Common myeloid progenitor, CD34-positive (primary cell): Measurements from ENCODE around the gene EHBP1.

ENCODE experiments used
- CTCF ChIA-PET: fragments of 350-600 bp; sonication (Branson Sonifier 250); formaldehyde crosslinking; loops from one replicate; lab custom pipeline; 2021; ENCODE audit warnings: antibody characterized with exemption; lab: Charles Lee
- POLR2A ChIA-PET: fragments of 350-600 bp; sonication (Branson Sonifier 250); formaldehyde crosslinking; loops from one replicate; lab custom pipeline; 2021; ENCODE audit warnings: antibody characterized with exemption; lab: Charles Lee
- DNase-seq, 3 donors: peaks; one replicate each; pipeline versions ENCODE4 v3.0.0 to v3.0.0-alpha.2; 2013
- H3K27ac ChIP-seq, 2 experiments: 1 replicate in 1 of 2; 2 replicates in 1 of 2; pipeline ENCODE4 v1.7.0; 2013; ENCODE audit warnings: inconsistent platforms in 2 of 2, low read length in 2 of 2, mild to moderate bottlenecking in 2 of 2, low read depth in 1 of 2, moderate library complexity in 1 of 2; ENCODE audit not compliant: severe bottlenecking in 2 of 2, insufficient read depth in 1 of 2, poor library complexity in 1 of 2
- H3K27me3 ChIP-seq, 5 experiments: replicated peaks in 2 of 5; 1 replicate in 3 of 5; 2 replicates in 2 of 5; pipeline versions ENCODE4 v1.6.1 to v1.7.0; 2013; ENCODE audit warnings: low read length in 4 of 5, mild to moderate bottlenecking in 2 of 5, moderate library complexity in 2 of 5, inconsistent platforms in 1 of 5; ENCODE audit not compliant: insufficient read depth in 5 of 5, control insufficient read depth in 4 of 5
- H3K36me3 ChIP-seq, 4 experiments: 1 replicate in 2 of 4; 2 replicates in 2 of 4; pipeline versions ENCODE4 v1.6.1 to v1.7.0; 2013; ENCODE audit warnings: low read length in 3 of 4, control low read depth in 1 of 4, mild to moderate bottlenecking in 1 of 4; ENCODE audit not compliant: control insufficient read depth in 4 of 4, insufficient read depth in 4 of 4
- H3K4me1 ChIP-seq, 4 experiments: 1 replicate in 3 of 4; 2 replicates in 1 of 4; pipeline versions ENCODE4 v1.6.1 to v1.7.1; 2013; ENCODE audit warnings: low read length in 3 of 4, mild to moderate bottlenecking in 3 of 4, control low read depth in 1 of 4, inconsistent platforms in 1 of 4, moderate library complexity in 1 of 4; ENCODE audit not compliant: control insufficient read depth in 4 of 4, insufficient read depth in 4 of 4; ENCODE audit errors: control extremely low read depth in 1 of 4
- H3K4me3 ChIP-seq, 7 experiments: 1 replicate in 4 of 7; 2 replicates in 3 of 7; pipeline versions ENCODE4 v1.5.1 to v1.7.0; 2013; ENCODE audit warnings: mild to moderate bottlenecking in 7 of 7, low read length in 6 of 7, moderate library complexity in 6 of 7, inconsistent platforms in 2 of 7, low read depth in 2 of 7, control low read depth in 1 of 7; ENCODE audit not compliant: insufficient read depth in 4 of 7, control insufficient read depth in 1 of 7; ENCODE audit errors: extremely low read depth in 1 of 7
- H3K9me3 ChIP-seq, 5 experiments: 1 replicate in 4 of 5; 2 replicates in 1 of 5; pipeline versions ENCODE4 v1.6.1 to v1.7.1; 2013; ENCODE audit warnings: low read length in 4 of 5, mild to moderate bottlenecking in 2 of 5, inconsistent platforms in 1 of 5, low read depth in 1 of 5, moderate library complexity in 1 of 5; ENCODE audit not compliant: control insufficient read depth in 4 of 5, insufficient read depth in 2 of 5; ENCODE audit errors: control extremely low read depth in 1 of 5
- WGBS: methylation state at CpG from one replicate; pipeline ENCODE4 v1.1.5; 2013; ENCODE audit not compliant: insufficient coverage; 5-methylcytosine and 5-hydroxymethylcytosine counted together

The EHBP1 gene

DNA sequence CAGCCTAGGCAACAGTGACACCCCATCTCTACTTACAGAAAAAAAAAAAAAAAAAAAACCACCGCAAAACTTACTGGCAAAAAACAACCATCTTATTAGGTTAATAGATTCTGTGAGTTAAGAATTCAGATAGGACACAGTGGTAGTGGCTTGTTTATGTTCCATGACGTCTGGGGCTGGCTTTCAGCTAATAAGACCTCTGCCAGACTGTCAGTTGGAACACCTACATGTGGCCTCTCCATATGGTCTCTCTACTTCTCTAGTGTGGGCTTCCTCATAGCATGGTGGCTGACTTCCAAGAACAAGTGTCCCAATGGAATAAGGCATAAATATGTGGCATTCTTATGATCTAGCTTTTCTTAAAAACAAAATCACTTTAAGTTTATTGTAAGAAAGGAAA, 251.1 kb downstream of the EHBP1 start:
- ChIA-PET CTCF (no interaction called here), POLR2A (no interaction called here)
- no peak overlapping the region for H3K4me3 ChIP-seq
- H3K27me3 ChIP-seq: no peaks in the 10 kb centered on the region
- peaks cover 7 to 15% (median 11%) of the 10 kb centered on the region in 4 experiments for H3K36me3 ChIP-seq
- no peaks in the 10 kb centered on the region for H3K9me3 ChIP-seq
- WGBS: no CpG with 5 or more reads among the region's 2 CpGs
- DNase-seq: no peak
- no peak overlapping the region for H3K27ac ChIP-seq
- no peaks in the 10 kb centered on the region for H3K4me1 ChIP-seq

DNA sequence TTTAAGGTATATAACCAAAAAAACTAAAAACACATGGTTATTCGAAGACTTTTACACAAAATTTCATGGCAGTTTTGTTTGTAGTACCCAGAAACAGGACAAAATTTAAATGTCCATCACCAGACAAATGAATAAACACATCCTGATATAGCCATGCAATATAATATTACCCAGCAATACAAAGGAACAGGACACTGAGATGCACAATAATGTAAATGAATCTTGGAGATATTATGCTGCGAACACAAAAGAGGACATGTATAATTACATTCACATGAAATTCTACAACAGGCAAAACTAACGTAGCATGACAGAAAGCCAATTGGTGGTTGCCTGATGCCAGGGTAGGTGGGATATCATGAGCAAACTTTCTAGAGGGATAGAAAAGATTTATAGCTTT, 252.7 kb downstream of the EHBP1 start:
- ChIA-PET CTCF (no interaction called here), POLR2A (no interaction called here)
- peaks cover 7 to 15% (median 11%) of the 10 kb centered on the region in 4 experiments for H3K36me3 ChIP-seq

DNA sequence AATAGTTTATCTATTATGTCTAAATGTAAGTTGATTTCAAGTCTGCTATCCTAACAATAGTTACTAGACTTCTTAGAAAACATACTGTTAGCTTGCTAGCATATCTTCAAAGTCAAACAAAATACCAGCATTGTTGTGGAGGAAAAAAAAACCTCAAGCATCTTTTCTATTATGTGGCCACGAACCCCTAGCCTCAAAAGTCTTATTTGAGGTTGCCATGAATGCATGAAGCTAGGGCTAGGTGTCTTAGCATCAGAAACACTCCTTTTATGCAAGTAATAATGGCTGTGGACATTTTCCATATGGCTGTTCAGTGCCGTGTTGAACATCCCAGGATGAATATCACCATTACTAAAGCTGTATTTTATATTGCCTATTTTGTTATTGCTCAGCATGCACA, 258.5 kb downstream of the EHBP1 start:
- no peak for DNase-seq
- Histone ChIP-seq H3K4me3 (no peak overlapping the region), H3K9me3 (no peaks in the 10 kb centered on the region), H3K36me3 (peaks cover 0 to 9% (median 1%) of the 10 kb centered on the region in 4 experiments), H3K4me1 (no peaks in the 10 kb centered on the region), H3K27ac (no peak overlapping the region), H3K27me3 (no peaks in the 10 kb centered on the region)
- WGBS: no CpG with 5 or more reads among the region's 2 CpGs
- ChIA-PET CTCF (no interaction called here), POLR2A (no interaction called here)

More for the DNA sequence above, 252.7 kb downstream of the EHBP1 start:
- WGBS: 100% methylated on average over 1 of the region's 3 CpGs
- H3K27ac ChIP-seq: no peak overlapping the region
- no peaks in the 10 kb centered on the region for H3K27me3 ChIP-seq
- DNase-seq: no peak
- H3K9me3 ChIP-seq: no peaks in the 10 kb centered on the region
- no peak overlapping the region for H3K4me3 ChIP-seq
- no peaks in the 10 kb centered on the region for H3K4me1 ChIP-seq

DNA sequence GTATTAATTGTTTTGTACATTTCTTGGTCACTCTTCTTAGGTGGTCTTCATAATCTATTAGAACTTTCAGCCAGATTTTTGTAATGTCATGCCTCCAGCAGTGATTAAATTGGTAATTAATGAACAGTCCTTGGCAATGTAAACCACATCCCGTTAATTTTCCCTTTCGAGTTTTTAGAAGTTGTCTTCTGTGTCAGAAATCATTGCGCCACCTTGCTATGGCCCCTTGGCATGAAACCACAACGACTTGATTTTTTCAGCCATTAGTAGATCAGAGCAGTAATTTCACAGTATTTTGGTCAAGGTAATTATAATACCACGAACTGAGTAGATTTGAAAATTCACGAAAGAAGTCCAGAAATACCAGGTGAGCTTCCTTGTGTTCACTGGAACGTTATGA, 259.2 kb downstream of the EHBP1 start:
- ChIA-PET CTCF (no interaction called here), POLR2A (no interaction called here)
- WGBS: 96% methylated on average over 7 of the region's 7 CpGs
- DNase-seq: no peak
- no peaks in the 10 kb centered on the region for H3K9me3 ChIP-seq
- H3K4me3 ChIP-seq: no peak overlapping the region
- H3K27me3 ChIP-seq: no peaks in the 10 kb centered on the region
- H3K36me3 ChIP-seq: peaks cover 0 to 7% (median 1%) of the 10 kb centered on the region in 4 experiments
- H3K4me1 ChIP-seq: no peaks in the 10 kb centered on the region
- no peak overlapping the region for H3K27ac ChIP-seq

DNA sequence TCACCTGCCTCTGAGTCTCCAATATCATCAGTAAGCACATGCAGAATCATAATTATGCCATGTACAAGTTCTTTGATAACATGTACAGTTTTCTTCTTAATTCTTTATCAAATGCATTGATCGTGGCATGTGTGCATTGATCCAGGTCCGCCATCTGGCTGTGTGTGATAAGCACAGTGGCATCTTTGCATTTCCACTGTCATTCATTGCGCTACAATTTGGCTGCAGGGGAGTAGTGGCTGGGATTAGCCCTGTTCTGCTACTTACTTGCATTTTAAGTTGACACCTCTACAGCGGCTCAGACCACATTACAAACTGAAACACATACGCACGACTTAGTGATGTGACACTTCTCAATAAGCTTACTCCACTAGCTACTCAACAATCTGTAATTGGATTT, 261.5 kb downstream of the EHBP1 start:
- CTCF ChIA-PET: no interaction called here
- WGBS: 100% methylated on average over 2 of the region's 6 CpGs

DNA sequence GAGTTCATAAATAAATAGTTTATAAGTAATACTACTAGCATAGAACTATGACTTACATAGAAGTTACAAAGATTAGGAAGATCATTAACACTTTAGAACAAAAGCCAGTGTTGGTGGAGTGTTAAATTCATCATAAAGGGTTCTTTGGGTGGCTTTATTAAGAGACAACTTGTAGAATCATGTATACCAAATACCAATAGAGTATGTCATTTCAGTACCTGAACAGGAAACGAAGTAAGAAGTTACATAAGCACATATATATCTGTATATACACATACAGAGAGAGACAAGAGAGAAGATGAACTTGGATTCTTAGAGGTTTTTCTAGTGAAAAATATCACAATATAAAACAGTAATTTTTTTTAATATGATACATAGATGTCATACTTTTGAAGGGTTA, 262.7 kb downstream of the EHBP1 start:
- ChIA-PET POLR2A (no interaction called here), CTCF (no interaction called here)
- H3K4me3 ChIP-seq: no peak overlapping the region

More for the DNA sequence above, 261.5 kb downstream of the EHBP1 start:
- H3K27ac ChIP-seq: no peak overlapping the region
- H3K27me3 ChIP-seq: no peaks in the 10 kb centered on the region
- no peaks in the 10 kb centered on the region for H3K4me1 ChIP-seq
- no peak overlapping the region for H3K4me3 ChIP-seq
- peak in 2 of 3 donors; percentile 7 to 40 for DNase-seq
- no peaks in the 10 kb centered on the region for H3K9me3 ChIP-seq
- peaks cover 0 to 4% (median 1%) of the 10 kb centered on the region in 4 experiments for H3K36me3 ChIP-seq
- POLR2A ChIA-PET: no interaction called here

DNA sequence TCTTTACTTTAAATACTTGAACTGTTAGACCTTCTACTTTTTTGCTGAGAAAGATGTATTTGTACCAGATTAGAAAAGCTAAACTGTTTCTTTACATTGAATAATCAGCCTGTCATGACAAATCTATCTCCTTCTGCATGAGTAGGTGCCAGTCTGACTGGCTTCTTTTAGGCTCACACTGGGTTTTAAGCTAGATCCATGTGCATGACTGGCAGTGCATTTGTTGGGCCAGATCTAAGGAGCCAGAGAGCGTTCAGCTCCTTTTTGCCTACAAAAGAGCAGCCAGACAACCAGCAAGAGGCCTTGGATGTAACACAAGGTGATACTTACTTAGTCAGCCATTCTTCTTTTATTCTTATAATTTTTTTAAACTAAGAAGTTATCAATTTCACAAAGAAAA, 263.2 kb downstream of the EHBP1 start:
- H3K27ac ChIP-seq: no peak overlapping the region
- H3K4me3 ChIP-seq: no peak overlapping the region
- 100% methylated on average over 1 of the region's 1 CpG for WGBS
- POLR2A ChIA-PET: no interaction called here
- no peaks in the 10 kb centered on the region for H3K4me1 ChIP-seq
- DNase-seq: no peak
- peaks cover 0 to 4% (median 1%) of the 10 kb centered on the region in 4 experiments for H3K36me3 ChIP-seq
- CTCF ChIA-PET: no interaction called here
- no peaks in the 10 kb centered on the region for H3K9me3 ChIP-seq
- H3K27me3 ChIP-seq: no peaks in the 10 kb centered on the region

More for the DNA sequence above, 262.7 kb downstream of the EHBP1 start:
- WGBS: no CpG with 5 or more reads among the region's 1 CpG
- Histone ChIP-seq H3K27ac (no peak overlapping the region), H3K27me3 (no peaks in the 10 kb centered on the region), H3K4me1 (no peaks in the 10 kb centered on the region), H3K9me3 (no peaks in the 10 kb centered on the region), H3K36me3 (peaks cover 0 to 4% (median 1%) of the 10 kb centered on the region in 4 experiments)
- no peak for DNase-seq
